CD4-positive, alpha-beta T cell treated with Interferon gamma for 1 hour (primary cell): Measurements from ENCODE around the gene ADPRHL1.
"Not testable (repeated sequence)": the region's sequence is repeated elsewhere in the genome, so short reads cannot be mapped to it uniquely, and the experiment has no call there.

Experiments
- DNase-seq: peaks from one replicate; pipeline ENCODE4 v3.0.0-alpha.2; 2020

The ADPRHL1 gene

DNA sequence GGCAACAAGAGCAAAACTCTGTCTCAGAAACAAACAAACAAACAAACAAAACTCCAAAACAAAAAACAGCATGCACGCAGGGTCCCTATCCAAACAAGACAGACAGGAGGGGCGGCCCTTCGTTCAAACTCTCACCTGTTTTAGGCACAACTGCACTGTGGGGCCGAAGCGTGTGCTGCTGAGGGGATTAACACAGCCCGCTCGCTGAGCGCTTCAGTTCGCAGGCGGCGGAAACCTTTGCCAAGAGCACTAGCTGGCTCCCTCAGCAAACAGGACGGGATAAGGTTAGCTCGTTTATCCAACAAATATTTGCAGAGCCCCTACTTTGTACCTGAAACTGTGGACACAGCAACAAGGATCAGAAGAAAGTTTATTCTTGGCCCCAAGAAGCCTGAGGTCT, 1.6 kb upstream of the ADPRHL1 start:
- no peak for DNase-seq

DNA sequence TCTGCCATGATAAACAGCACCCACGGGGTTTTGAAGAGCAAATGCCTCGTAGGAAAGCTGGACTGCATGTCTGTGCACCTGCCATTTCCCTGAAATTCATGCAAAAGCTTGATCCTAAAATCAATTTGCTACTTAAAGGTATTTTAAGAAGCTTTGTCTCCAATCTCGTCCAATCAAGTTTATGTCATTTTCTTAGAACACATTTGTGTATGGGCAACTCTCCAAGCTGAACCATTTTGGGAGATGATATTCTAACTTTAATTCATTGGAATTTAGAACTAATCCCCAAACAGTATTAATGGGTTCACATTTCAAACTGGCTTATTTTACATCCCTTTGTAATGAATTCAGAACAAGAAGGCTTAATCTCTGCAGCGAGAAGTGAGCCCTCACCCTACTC, 822 bp downstream of the ADPRHL1 start:
- no peak for DNase-seq

DNA sequence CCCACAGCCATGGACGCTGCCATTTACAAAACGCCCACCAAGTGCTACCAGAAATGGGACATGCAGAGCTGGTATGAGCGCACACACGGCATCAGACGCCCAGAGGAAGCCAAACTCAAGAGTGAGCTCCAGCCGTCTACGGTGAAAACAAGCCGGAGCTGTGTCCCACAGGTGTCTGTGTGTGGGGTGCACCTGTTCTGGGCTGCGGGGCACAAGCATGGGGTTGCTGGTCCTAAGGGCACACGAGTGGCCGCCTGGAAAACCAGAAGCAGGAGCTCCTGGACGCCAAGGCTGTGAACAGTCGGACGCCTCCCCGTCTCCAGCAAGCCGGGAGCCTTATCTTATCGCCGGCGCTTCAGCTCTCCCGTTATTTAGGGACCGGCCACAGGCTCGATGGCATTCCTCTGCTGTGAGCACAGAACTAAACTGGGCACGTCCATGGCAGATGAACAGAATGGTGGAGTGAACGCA, 1.3 kb downstream of the ADPRHL1 start:
- DNase-seq = no peak

DNA sequence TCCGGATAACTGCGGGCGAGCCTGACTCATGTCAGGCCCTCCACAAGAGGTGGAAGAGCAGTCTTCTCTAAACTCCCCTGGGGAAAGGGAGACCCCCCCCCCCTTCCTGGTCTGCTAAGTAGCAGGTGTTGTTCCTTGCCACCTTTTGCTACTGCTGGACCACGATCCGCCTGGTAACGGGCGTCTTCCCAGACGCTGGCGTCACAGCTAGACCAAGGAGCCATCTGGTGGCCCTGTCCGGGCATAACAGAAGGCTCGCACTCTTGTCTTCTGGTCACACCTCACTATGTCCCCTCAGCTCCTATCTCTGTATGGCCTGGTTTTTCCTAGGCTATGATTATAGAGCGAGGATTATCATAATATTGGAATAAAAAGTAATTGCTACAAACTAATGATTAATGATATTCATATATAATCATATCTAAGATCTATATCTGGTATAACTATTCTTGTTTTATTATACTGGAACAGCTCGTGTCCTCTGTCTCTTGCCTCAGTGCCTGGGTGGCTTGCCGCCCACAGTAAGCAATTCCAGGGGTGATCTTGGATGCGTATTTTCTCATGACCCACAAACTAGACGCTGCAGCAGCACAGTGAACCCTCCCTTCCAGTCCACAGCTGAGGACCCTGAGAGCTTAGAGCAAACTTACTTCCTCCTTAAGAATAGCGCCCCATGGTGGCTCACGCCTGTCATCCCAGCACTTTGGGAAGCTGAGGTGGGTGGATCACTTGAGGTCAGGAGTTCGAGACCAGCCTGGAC, 2.2 kb downstream of the ADPRHL1 start:
- DNase-seq = not testable (repeated sequence)

DNA sequence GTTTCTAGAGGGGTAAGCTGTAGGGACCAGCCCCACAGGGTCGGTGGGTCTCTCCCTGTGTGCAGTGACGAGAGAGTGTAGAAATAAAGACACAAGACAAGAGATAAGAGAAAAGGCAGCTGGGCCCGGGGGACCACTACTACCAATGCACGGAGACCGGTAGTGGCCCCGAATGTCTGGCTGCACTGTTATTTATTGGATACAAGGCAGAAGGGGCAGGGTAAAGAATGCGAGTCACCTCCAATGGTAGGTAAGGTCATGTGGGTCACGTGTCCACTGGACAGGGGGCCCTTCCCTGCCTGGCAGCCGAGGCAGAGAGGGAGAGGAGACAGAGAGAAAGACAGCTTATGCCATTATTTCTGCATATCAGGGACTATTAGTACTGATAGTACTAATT, 2.9 kb downstream of the ADPRHL1 start:
- not testable (repeated sequence) for DNase-seq

DNA sequence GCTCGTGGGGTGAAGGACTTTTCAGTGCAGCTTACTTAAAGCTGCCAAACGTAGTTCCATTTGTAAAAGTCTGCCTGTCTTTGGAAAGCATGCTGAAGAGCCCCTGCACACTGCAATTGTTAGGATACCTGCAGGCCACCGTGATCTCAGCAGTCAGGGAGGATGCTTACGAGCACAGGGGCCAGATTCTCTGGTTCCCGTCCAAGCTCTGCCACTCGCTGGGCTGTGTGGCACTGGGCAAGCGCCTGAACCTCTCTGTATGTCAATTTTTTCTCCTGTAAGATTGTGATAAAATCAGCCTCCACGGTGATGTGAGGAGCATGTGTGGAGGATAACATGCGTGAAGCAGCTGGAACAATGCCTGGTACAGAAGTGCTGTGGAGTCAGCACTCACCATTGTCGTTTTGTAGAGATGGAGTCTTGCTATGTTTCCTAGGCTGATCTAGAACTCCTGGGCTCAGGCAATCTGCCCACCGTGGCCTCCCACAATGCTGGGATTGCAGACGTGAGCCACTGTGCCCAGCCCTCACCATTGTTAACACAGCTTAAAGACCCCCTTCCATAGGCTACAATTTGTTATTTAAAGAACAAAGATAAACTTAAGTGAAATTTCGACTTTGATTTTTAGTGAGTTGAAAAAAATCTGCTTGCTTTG, 3.5 kb downstream of the ADPRHL1 start:
- DNase-seq = no peak

DNA sequence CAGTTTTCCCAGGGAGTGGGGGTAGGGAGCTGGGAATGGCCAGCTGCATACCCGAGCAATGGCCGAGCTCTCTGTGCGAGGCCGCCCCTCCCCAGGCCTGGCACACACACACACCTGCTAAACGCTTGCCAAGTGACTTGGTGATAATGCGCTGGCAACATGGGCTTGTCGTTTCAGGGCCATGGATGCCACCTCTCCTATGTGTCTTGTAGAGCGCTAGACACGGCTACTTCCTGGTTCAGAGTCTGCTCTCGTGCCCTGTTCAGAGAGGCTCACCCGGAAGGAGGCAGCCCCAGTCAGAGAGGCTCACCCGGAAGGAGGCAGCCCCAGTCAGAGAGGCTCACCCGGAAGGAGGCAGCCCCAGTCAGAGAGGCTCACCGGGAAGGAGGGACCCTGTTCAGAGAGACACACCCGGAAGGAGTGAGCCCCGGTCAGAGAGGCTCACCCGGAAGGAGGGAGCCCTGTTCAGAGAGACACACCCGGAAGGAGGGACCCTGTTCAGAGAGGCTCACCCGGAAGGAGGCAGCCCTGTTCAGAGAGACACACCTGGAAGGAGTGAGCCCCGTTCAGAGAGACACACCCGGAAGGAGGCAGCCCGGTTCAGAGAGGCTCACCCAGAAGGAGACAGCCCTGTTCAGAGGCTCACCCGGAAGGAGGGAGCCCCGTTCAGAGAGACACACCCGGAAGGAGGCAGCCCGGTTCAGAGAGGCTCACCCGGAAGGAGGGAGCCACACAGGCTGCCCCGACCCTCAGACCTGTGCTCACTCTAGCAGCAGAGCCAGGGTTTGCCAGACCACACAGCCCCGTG, 4.2 kb downstream of the ADPRHL1 start:
- peak; percentile 71 for DNase-seq

DNA sequence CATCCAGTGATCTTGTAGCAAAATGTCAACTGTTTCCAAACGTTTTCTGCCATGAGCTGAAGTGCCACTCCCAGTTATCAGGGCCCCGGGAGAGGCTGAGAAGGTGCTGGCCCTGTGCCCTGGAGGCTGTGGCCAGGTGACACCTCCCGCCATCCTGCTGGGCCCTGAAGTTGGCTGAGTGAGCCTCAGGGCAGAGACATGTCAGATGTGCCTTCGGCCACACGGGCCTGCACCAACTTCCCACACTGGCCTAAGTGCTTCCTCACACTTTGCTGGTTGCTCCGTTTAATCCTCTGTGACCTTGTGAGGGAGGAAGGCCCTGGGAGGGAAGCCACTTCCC, 4.8 kb downstream of the ADPRHL1 start:
- no peak for DNase-seq

DNA sequence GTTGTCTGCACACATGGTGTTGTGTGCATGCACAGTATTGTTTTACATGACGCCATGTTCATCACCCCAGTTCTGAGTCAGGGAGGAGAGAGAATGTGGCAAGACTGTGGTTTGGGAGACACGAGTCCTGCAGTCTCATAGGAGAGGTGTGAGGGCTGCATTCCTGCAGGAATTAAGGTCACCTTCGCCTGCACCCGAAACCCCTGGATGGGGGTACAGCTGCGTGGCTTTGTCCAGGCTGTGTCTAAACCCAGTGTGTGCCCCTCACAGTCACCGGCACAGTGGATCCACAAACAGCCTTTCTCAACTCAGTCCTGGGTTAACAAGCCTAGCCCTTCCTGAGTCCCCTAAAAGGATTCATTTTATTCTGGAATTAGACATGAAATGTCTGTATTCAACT, 5.7 kb downstream of the ADPRHL1 start:
- DNase-seq = no peak

DNA sequence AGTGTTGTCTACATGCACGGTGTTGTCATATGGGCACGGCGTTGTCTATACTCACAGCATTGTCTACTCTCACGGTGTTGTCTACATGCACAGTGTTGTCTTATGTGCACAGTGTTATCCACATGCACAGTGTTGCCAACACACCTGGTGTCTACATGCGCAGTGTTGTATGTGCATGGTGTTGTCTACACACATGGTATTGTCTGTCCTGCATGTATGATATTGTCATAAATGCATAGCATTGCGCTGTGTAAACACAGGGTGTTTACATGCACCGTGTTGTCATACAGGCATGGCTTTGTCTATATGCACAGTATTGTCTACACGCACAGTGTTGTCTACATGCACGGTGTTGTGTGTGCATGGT, 6.8 kb downstream of the ADPRHL1 start:
- no peak for DNase-seq

DNA sequence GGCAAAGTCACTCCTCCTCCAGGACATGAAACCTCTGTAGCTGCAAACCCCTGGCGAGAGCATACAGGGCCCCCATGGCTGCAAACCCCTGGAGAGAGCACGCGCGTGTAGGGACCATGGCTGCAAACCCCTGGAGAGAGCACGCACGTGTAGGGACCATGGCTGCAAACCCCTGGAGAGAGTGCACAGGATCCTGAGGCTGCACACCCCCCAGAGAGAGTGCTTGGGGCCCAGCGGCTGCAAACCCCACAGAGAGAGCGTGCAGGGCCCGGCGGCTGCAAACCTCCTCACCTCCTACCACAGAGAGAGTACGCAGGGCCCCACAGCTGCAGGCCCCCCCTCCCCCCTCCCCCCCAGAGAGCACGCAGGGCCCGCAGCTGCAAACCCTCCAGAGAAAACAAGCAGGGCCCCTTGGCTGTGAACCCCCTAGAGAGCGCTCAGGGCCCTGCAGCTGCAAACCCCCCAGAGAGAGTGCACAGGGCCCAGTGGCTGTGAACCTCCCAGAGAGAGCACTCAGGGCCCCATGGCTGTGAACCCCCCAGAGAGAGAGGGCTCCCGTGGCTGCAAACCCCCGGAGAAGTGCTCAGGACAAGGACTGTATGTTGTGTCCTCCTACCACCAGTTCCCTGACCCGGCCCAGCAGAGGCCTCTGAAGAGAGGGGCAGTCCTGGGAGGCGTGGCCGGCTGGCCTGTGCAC, 7.3 kb downstream of the ADPRHL1 start:
- peak; percentile 49 for DNase-seq

DNA sequence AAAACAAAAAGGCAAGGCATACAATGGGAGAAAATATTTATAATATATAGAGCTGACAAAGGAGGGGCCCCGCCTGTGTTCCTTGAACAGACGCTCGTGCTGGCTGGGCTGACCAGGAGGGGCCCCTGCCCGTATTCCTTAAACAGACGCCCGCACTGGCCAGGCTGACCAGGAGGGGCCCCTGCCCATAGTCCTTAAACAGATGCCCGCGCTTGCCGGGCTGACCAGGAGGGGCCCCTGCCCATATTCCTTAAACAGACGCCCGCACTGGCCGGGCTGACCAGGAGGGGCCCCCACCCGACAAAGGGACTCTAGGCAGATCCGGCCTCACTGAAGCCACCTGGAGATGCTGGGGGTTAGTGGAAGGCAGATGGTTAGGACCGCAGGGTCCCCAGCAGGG, 9.3 kb downstream of the ADPRHL1 start:
- no peak for DNase-seq

DNA sequence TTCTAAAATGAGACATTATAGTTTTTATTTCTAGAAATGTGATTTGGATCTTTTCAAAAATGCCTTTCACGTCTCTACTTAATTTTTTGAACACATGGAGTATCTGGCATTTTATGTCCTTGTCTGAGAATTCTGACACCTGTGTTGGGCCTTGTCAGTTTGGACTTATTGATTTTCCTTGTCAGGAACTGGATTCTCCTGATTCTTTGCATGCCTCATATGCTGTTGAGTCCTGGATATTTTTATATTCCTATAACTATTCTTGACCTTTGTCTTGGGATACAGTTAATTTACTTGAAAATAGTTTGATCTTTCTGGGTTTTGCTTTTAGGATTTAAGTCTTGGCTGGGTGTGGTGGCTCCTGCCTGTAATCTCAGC, 10.3 kb downstream of the ADPRHL1 start:
- no peak for DNase-seq

DNA sequence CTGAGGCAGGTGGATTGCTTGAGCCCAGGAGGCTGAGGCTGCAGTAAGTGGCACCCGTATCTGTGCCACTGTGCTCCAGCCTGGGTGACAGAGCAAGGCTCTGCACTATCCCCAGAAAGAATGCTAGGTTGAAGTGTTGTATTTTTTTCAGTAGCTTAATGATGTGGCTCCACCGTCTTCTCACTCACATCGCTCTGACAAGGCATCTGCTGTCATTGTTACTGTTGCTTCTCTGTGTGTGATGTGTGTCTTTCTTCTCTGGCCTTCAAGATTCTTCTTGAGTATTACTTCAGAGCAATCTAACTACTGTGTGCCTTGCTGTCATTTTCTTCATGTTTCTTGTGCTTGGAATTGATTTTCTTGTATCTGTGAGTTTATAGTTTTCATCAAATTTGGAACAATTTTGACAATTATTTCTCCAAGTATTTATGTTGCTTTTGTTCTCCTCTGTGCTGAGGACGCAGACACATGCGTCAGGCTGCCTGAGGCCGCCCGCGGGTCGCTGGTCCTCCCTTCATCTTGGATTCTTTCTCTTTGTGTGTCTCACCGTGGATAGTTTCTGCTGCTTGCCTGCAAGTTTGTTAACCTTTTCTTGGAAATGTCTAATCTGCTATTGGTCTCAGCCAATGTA, 10.8 kb downstream of the ADPRHL1 start:
- no peak for DNase-seq

DNA sequence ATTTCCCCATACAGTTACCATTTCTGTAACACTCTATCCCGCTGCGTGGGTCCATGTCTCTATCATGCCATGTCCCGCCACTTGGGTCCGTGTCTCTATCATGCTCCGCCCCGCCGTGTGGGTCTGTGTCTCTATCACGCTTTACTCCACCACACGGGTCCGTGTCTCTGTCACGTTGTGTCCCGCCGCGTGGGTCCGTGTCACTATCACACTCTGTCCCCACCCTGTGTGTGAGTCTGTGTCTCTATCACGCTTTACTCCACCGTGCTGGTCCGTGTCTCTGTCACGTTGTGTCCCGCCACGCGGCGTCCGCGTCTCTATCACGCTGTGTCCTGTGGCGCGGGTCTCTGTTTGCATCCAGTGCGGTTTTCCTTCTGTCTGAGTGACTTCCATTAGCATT, 11.6 kb downstream of the ADPRHL1 start:
- no peak for DNase-seq

DNA sequence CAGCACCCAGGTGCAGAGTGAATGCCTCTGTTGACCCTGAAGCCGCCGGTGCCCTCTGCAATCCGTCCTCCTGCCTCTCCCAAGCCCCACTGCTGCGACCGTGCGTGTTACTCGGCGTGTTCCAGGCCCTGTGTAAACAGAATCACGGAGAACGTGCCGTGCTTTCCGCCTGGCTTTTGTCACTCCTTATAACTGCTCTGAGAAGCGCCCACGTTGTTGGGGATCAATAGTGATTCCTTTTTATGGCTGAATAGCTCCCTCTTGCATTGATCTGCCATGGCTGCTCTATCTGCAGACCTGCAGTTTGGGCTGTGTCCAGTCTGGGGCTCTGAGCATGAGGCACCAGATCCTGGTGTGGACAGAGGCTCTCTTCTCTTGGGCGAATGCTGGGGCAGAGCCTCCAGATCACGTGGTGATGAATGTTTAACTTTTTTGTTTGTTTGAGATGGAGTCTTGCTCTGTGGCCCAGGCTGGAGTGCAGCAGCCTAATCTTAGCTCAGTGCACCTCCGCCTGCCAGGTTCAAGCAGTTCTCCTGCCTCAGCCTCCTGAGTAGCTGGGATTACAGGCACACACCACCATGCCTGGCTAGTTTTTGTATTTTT, 15.8 kb downstream of the ADPRHL1 start:
- no peak for DNase-seq

DNA sequence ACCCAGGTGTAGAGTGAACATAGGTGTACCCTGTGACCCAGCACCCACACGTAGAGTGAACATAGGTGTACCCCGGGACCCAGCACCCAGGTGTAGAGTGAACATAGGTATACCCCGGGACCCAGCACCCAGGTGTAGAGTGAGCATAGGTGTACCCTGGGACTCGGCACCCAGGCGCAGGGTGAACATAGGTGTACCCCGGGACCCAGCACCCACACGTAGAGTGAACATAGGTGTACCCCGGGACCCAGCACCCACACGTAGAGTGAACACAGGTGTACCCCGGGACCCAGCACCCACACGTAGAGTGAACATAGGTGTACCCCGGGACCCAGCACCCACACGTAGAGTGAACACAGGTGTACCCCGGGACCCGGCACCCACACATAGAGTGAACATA, 16.4 kb downstream of the ADPRHL1 start:
- not testable (repeated sequence) for DNase-seq

DNA sequence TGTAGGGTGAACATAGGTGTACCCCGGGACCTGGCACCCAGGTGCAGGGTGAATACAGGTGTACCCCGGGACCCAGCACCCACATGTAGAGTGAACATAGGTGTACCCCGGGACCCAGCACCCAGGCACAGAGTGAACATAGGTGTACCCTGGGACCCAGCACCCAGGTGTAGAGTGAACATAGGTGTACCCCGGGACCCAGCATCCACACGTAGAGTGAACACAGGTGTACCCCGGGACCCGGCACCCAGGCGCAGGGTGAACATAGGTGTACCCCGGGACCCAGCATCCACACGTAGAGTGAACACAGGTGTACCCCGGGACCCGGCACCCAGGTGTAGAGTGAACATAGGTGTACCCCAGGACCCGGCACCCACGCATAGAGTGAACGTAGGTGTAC, 17.4 kb downstream of the ADPRHL1 start:
- DNase-seq = not testable (repeated sequence)

DNA sequence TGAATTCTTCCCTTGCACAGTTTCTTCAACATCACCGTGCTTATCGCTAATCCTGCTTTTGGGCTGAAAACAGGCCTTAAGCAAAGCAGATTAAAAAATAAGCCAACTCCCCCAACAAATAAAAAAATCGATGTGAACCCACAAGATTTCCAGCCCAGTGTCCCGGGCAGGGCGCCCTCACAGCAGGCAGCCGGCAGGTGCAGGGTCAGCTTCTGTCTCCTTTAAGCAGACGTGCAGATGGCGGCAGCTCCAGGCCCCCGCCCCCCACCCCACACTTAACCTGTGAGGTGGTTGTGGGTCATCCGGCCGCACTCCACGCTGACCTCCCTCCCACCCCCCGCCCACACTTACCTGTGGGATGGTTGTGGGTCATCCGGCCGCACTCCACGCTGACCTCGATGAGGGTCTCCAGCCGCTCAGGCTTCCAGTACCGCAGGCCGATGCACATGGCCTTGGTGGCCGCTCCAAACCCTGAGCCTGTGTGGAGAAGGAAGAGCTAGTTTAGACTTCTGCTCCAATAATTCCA, 19.8 kb downstream of the ADPRHL1 start:
- no peak for DNase-seq

DNA sequence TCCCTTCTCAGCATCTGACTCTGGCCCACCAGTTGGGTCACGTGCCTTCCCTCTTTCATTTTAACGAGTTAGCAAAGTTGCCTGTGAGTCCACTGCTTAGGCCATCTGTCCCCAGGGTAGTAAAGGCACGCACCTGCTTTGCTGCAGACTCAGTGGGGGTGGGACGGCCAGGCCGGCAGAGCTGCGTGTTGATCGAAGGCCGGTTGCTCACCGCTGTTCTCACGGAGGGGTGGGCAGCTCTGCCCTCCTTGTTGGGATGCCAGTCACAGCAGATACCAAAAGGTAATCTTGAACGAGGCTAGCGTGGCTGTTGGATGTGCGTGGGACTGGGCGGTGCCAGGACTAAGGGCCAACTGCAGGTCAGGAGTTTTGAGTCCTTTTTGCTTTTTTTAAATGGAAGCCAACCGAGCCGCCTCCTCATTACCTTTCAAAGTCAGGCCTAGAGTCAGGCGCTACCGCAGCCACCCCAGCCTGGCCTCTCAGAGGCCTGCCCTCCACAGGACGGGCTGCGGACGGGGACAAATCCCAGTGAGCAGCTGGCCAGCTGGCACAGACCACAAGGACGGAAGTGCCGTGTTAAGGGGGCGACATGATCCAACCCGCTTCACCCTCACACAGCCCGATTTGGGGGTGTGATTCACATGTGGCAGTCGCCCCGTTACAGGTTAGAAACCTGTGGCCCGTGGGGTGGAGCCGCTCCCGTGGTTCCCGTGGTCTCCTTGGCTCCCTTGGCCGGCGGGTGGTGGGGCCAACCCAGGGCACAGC, 20.6 kb downstream of the ADPRHL1 start:
- no peak for DNase-seq

DNA sequence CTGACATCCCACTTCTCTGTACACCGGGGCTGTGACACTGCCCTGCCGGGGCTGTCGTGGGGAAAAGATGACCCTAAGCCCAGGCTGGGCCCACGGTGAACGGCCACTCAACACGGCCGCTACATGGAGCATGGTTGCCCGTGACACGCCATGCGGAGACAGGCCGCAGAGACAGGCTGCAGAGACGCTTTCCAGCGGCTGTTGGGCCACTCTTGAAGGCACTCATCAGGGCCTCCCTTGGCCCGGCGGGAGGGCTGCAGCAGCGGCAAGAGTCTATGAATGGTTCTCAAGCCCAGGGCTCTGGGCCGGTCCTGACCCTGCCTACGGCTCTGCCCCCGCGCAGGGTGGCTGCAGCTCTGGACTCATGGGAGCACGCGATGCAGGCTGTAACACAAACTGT, 22.1 kb downstream of the ADPRHL1 start:
- no peak for DNase-seq
